Loucy (cell line): ENCODE results near the gene KDSR.

Experiments
- CTCF ChIP-seq: fragments of 200-600 bp; sonication (generic); conservative IDR thresholded peaks from 2 replicates; pipeline ENCODE4 v1.5.1; 2014; ENCODE audit warnings: mild to moderate bottlenecking, antibody characterized with exemption, low read length
- EZH2phosphoT487 ChIP-seq: fragments of 200-600 bp; IDR thresholded peaks from 2 replicates; pipeline ENCODE4 v1.6.1; 2018; ENCODE audit warnings: antibody characterized with exemption, mild to moderate bottlenecking, moderate library complexity, borderline replicate concordance

DNA sequence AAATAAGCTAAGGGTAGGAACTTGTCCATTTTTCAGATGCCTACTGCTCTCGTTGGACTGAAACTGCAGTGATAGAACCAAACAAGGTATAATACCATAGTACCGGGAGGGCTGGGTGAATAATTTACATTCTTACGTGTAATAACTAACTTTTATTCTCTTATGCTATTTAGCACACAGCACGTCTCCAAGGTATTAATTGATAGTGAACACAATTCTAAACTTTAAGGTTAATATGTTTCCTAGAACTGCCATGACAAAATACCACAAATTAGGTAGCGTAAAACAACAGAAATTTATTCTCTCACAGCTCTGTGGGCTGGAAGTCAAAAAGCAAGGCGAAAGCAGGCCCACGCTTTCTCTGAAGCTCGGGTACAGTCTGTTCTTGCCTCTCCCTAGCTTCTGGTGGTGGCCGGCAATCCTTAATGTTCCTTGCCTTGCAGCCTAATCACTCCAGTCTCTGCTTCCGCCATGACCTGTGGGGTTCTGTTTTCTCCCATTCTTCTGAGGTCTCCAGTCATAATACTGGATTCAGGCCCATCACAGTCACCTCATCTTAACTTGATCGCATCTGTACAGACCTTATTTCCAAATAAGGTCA is 41.8 kb downstream of the KDSR start:
- TF ChIP-seq CTCF (no peak), EZH2phosphoT487 (no peak)
